CD4-positive, alpha-beta T cell treated with Interleukin-10 for 1 hour (primary cell): ENCODE results near the gene OTOR.
A peak's percentile ranks its signal among the peaks of the same experiment; 100 is the strongest.

Experiments
- DNase-seq: peaks from one replicate; pipeline ENCODE4 v3.0.0-alpha.2; 2020

Gene OTOR

DNA sequence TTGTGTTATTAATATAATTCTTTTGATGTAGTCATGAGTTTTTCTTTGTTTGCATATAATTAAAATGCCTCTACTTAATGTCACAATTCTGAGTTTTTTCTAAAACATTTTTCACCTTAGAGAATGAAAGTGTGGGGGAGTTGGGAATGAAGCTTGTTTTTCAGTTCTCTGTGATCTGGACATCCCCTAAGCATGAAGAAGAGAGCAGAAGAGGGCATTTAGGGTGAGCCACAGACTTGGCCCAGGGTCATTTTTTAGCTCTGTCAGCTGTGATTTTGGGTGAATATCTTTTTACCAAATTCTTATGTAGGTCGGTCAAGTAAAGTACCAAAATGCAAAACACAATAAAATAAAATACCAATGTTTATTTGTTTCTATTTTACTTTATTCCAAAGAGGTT, 3.9 kb downstream of the OTOR start:
- no peak for DNase-seq

DNA sequence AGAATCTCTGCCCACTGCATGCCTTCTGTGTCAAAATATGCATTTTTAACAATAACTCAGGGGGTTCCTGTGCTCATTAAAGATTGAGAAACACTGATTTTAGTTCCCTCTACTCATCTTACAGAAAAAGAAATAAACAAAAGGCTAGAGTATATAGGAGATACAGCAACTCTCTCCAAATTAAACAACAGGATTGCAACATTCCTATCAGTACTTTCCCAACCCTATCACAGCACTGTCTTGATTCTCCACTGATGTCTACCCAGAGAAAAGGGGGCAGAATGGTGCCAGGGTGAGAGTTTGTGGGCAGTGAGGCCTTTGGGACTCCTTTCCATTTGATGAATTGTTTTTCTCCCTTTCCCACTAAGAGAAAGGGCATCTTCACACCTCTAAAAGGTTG, 4.7 kb downstream of the OTOR start:
- no peak for DNase-seq

GRCh38 chr20:16758454-16759180, 10.5 kb downstream of the OTOR start:
- DNase-seq = no peak

DNA sequence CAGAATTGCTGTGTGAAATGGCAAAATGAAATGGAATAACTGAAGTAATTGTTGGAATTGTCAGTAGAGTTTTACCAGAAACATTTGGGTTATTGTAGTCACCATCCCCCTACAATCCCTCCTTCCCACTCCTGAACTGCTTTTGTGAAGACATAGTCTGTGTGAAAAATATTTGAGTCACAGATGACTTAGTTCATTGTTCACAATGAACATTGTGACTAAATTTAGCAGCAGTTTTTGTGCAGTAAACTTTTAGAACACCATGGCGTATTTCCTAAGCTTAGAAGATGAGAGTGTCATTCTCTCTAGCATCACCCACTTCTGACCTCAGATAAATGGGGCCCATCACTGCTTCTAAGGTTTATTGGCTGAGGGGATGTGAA, 11.0 kb downstream of the OTOR start:
- DNase-seq = no peak

GRCh38 chr20:16760431-16761304, 12.5 kb downstream of the OTOR start:
- no peak for DNase-seq

- peak; percentile 64 for DNase-seq
These were observed 13.2 kb downstream of the OTOR start for GRCh38 chr20:16761305-16761829.

- no peak for DNase-seq
These were observed 16.4 kb downstream of the OTOR start for GRCh38 chr20:16764560-16764959.

DNA sequence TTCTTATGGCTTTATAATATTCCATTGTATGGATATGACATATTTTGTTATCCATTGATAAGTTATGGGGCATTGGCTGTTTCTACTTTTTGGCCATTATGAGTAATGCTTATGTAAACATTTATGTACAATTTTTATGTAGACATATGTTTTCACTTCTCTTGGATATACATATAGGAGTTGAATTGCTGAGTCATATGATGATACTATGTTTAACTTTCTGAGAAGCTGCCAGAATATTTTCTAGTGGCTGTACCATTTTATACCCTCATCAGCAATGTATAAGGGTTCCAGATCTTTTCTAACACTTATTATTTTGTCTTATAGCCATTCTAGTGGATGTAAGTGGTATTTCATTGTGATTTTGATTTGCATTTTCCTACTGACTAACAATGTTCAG, 23.1 kb downstream of the OTOR start:
- DNase-seq = no peak

DNA sequence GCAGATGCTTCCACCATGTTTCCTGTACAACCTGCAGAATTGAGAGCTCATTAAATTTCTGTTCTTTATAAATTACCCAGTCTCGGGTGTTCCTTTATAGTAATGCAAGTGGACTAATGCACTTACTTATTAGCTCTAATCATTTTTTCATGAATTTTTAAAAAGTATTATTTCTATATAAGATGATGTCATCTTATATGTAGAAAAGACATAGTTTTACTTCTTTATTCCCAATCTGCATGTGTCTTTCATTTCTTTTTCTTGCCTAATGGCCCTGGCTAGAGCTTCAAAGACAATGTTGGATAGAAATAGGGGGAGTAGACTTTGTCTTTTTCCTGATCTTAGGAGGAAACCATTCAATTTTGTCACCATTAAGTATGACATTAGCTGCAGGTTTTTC, 27.8 kb downstream of the OTOR start:
- no peak for DNase-seq

- no peak for DNase-seq
These were observed 29.0 kb downstream of the OTOR start for GRCh38 chr20:16777126-16777525.

DNA sequence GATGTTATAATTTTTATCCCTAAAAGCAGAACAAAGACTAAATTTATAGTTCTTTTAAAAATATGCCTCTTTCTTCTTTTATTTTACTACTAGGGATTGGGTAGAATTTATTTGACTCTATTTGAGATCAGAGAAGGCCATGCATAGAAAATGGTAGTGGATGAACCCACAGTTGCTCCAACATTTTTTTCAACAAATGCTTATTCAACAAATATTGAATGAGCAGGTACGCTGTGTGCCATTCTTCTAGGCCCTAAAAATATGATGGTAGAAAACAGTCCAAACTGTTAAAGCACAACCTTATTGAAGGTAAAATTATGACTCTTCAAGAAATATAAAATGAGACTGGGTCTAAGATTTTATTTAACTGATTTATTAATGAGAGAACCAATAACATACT, 30.0 kb downstream of the OTOR start:
- DNase-seq = no peak

GRCh38 chr20:16781496-16781895, 33.3 kb downstream of the OTOR start:
- DNase-seq = no peak

DNA sequence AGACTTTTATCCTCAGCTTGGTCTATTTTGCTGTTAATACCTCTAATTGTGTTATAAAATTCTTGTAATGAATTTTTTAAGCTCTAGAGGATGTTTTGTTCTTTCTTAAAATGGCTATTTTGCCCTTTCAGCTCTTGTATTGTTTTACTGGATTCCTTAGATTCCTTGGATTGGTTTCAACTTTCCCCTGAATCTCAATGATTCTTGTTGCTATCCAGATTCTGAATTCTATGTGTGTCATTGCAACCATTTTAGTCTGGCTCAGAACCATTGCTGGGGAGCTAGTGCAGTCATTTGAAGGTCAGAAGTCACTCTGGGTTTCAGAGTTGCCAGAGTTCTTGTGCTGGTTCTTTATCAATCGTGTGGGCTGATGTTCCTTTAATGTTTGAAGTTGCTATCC, 37.1 kb downstream of the OTOR start:
- no peak for DNase-seq
